IPS-15b (cell line): ENCODE data around the gene IRF4.

ENCODE experiments used
- H3K27me3 ChIP-seq: one replicate; pipeline ENCODE4 v1.6.1; 2013; ENCODE audit warnings: low read length; ENCODE audit not compliant: control insufficient read depth, insufficient read depth
- H3K36me3 ChIP-seq: one replicate; pipeline ENCODE4 v1.6.1; 2013; ENCODE audit warnings: low read length; ENCODE audit not compliant: control insufficient read depth, insufficient read depth
- H3K4me1 ChIP-seq: one replicate; pipeline ENCODE4 v1.6.1; 2013; ENCODE audit warnings: mild to moderate bottlenecking, low read length; ENCODE audit not compliant: control insufficient read depth, insufficient read depth
- H3K4me3 ChIP-seq: one replicate; pipeline ENCODE4 v1.5.1; 2013; ENCODE audit warnings: low read depth, low read length
- H3K9ac ChIP-seq: one replicate; pipeline ENCODE4 v1.6.1; 2013; ENCODE audit warnings: low read depth, mild to moderate bottlenecking, low read length
- H3K9me3 ChIP-seq: one replicate; pipeline ENCODE4 v1.6.1; 2013; ENCODE audit warnings: mild to moderate bottlenecking, low read length; ENCODE audit not compliant: control insufficient read depth, insufficient read depth

IRF4 gene

GRCh38 chr6:389143-389542 is 2.4 kb upstream of the IRF4 start:
- Histone ChIP-seq H3K27me3 (peaks cover 49% of the 10 kb centered on the region), H3K9ac (no peak overlapping the region), H3K4me1 (no peaks in the 10 kb centered on the region), H3K36me3 (no peaks in the 10 kb centered on the region), H3K4me3 (no peak overlapping the region), H3K9me3 (no peaks in the 10 kb centered on the region)

- Histone ChIP-seq H3K4me1 (no peaks in the 10 kb centered on the region), H3K36me3 (no peaks in the 10 kb centered on the region), H3K4me3 (no peak overlapping the region), H3K9me3 (no peaks in the 10 kb centered on the region), H3K9ac (no peak overlapping the region), H3K27me3 (peaks cover 54% of the 10 kb centered on the region)
Measured at GRCh38 chr6:389622-390021, 1.9 kb upstream of the IRF4 start.

DNA sequence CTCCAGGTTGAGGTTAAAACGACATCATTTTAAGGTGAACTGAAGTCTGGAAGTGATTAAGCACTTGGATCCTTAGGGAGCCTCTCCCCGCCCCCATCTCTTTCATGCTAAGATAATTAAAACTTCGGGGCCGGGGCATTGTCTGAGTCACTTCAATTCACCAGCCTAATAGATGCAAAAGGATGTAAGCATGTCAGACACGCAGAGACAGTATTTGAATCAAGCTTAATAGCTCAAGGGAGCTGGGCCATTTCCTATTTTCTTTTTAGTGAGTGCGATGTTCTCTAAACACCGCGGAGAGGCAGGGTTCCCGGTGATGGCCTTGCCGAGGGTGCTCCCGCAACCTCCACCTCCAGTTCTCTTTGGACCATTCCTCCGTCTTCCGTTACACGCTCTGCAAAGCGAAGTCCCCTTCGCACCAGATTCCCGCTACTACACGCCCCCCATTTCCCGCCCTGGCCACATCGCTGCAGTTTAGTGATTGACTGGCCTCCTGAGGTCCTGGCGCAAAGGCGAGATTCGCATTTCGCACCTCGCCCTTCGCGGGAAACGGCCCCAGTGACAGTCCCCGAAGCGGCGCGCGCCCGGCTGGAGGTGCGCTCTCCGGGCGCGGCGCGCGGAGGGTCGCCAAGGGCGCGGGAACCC is 516 bp upstream of the IRF4 start:
- Histone ChIP-seq H3K36me3 (peaks cover 3% of the 10 kb centered on the region), H3K4me3 (peak overlapping the region; percentile 65), H3K27me3 (peaks cover 64% of the 10 kb centered on the region), H3K9ac (no peak overlapping the region), H3K9me3 (no peaks in the 10 kb centered on the region), H3K4me1 (no peaks in the 10 kb centered on the region)

- Histone ChIP-seq H3K9ac (no peak overlapping the region), H3K36me3 (peaks cover 3% of the 10 kb centered on the region), H3K4me3 (peak overlapping the region; percentile 61), H3K4me1 (no peaks in the 10 kb centered on the region), H3K9me3 (no peaks in the 10 kb centered on the region), H3K27me3 (peaks cover 66% of the 10 kb centered on the region)
Measured at GRCh38 chr6:392441-393390, 1.2 kb downstream of the IRF4 start.

DNA sequence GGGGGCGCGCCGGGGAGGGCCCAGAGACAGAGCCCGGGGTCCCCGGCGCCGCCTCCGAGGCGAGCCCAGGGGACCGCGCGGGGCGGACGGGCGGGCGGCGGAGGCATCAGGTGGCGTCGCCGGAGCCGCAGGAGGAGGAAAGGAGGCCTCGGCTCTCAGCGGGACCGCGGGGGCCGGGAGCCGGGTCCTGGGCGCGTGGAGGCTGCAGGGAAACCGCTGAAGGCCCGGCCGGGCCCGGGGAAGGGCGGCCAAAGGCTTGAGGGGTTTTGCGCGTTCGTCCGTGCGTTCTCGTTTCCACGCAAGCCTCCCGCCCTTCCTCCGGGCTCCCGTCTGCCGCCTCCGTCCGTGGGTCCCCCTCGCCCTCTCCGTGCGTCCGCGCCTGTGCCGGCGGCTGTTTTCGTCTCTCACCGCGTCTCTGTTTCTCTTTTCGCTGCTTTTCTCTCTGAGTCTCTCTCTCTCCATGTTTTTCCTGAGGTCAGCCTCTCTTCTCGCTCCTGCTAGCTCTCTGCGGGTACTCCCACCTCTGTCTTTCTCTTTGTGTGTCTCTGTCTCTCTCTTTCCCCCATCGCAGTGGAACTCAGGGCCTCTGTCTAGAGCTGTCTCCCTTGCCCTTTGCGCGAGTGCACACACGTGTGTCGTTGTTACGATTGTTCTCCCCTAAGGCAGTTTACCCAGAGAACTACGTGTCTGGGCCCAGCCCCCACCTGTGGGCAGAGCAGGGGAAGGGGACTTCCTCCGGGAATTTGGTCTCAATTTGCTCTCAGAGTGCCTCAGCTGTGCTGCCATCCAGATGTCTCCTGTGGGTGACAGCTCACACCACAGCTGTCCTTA is 2.1 kb downstream of the IRF4 start:
- no peaks in the 10 kb centered on the region for H3K9me3 ChIP-seq
- H3K4me1 ChIP-seq, result no peaks in the 10 kb centered on the region
- H3K36me3 ChIP-seq, result peaks cover 3% of the 10 kb centered on the region
- H3K4me3 ChIP-seq, result peak overlapping the region; percentile 61
- H3K9ac ChIP-seq, result no peak overlapping the region
- H3K27me3 ChIP-seq, result peaks cover 64% of the 10 kb centered on the region

DNA sequence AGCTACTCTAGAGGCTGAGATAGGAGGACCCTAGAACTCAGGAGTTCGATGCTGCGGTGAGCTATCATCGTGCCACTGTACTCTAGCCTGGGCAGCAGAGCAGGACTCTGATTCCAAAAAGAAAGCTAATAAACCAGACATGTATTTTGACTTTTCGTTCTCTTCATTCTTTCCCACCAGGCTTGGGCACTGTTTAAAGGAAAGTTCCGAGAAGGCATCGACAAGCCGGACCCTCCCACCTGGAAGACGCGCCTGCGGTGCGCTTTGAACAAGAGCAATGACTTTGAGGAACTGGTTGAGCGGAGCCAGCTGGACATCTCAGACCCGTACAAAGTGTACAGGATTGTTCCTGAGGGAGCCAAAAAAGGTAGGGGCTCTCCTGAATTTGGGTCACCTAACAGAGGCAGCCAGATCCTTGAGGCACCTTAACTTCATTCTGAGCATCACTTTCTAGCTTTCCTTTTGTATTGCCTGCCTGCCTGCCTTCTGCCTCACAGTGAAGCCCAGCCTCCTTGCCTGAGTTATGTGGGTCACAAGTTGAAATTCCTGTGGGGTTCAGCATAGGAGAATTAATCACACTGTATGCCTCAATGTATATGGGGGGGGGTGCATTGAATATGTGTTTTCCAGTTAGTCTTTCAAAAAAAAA is 3.2 kb downstream of the IRF4 start:
- Histone ChIP-seq H3K9me3 (no peaks in the 10 kb centered on the region), H3K36me3 (peaks cover 3% of the 10 kb centered on the region), H3K4me3 (no peak overlapping the region), H3K4me1 (no peaks in the 10 kb centered on the region), H3K9ac (no peak overlapping the region), H3K27me3 (peaks cover 55% of the 10 kb centered on the region)

DNA sequence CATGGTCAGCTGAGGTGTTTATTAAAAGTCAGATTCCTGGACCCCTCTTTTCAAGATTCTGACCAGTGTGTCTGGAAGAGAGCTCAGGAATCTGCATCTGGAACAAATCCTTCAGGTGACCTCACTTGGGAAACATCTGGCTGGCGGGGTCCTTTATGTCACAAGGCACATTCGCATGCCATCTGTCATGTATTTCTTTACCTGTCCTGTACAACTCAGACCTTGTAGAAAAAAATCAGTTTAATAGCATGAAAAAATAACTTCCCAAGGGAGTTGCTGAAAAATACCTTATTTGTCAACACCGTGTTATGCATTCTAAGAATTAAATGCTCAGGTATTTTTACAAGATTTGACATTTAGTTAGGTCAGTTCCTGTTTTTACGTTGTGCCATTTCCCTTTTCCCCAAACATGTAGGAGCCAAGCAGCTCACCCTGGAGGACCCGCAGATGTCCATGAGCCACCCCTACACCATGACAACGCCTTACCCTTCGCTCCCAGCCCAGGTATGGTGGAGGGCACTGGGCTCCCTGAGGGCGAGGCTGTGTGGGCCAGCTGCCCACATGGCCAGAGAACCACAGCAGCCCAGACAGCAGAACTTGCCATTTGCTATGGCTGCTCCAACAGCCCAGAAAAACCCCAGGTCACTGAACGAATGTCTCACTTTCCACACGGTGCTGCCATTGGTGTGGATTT is 4.0 kb downstream of the IRF4 start:
- H3K4me1 ChIP-seq, result no peaks in the 10 kb centered on the region
- H3K4me3 ChIP-seq, result no peak overlapping the region
- no peak overlapping the region for H3K9ac ChIP-seq

GRCh38 chr6:396126-396520 is 4.6 kb downstream of the IRF4 start:
- Histone ChIP-seq H3K9ac (no peak overlapping the region), H3K4me1 (no peaks in the 10 kb centered on the region), H3K36me3 (peaks cover 3% of the 10 kb centered on the region), H3K4me3 (no peak overlapping the region), H3K9me3 (no peaks in the 10 kb centered on the region), H3K27me3 (peaks cover 42% of the 10 kb centered on the region)

More for the DNA sequence above, 4.0 kb downstream of the IRF4 start:
- Histone ChIP-seq H3K27me3 (peaks cover 47% of the 10 kb centered on the region), H3K36me3 (peaks cover 3% of the 10 kb centered on the region), H3K9me3 (no peaks in the 10 kb centered on the region)

GRCh38 chr6:397056-397455 is 5.5 kb downstream of the IRF4 start:
- Histone ChIP-seq H3K27me3 (peaks cover 38% of the 10 kb centered on the region), H3K36me3 (peaks cover 3% of the 10 kb centered on the region), H3K4me3 (no peak overlapping the region), H3K4me1 (no peaks in the 10 kb centered on the region), H3K9ac (no peak overlapping the region), H3K9me3 (no peaks in the 10 kb centered on the region)

DNA sequence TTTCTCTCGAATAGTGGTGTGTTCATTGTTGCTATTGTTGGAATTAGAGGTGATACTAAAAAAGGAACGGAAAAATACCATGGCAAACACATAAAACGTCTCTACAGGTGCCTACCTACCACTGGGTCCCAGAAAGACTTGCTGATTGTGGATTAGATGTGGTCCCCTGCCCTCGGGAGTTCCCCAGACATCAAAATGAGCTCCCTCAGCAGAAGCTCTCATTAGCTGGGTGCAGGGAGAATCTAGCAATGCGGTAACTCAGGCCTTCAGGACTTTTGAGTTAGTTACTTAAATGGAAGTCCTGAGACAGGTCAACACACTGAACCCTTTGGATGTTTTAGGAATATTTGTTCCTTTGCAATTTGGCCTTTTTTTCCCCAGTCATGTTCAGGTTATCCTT is 6.1 kb downstream of the IRF4 start:
- Histone ChIP-seq H3K36me3 (peaks cover 3% of the 10 kb centered on the region), H3K4me1 (no peaks in the 10 kb centered on the region), H3K9ac (no peak overlapping the region), H3K4me3 (no peak overlapping the region), H3K27me3 (peaks cover 33% of the 10 kb centered on the region), H3K9me3 (no peaks in the 10 kb centered on the region)

- Histone ChIP-seq H3K4me1 (no peaks in the 10 kb centered on the region), H3K9ac (no peak overlapping the region), H3K9me3 (no peaks in the 10 kb centered on the region), H3K36me3 (peaks cover 3% of the 10 kb centered on the region), H3K27me3 (peaks cover 28% of the 10 kb centered on the region), H3K4me3 (no peak overlapping the region)
Measured at GRCh38 chr6:398065-398464, 6.5 kb downstream of the IRF4 start.
